Right lobe of liver (tissue), 4 donors: ENCODE data around the gene ACBD6.

Experiments used
- POLR2A ChIP-seq: fragments of 450-650 bp; IDR thresholded peaks from one replicate; pipeline ENCODE4 v1.6.1; 2017; ENCODE audit warnings: antibody characterized with exemption, mild to moderate bottlenecking
- TF ChIP-seq, protein P1 (sequence below), 4 donors: fragments of 200-600 bp in 3 of 4; fragments of 450-650 bp in 1 of 4; IDR thresholded peaks; one replicate each; pipeline versions ENCODE4 v1.5.1 to v1.8.0; 2016 to 2022; ENCODE audit warnings: antibody characterized with exemption in 4 of 4, mild to moderate bottlenecking in 2 of 4
- donor health status: DM: no; HTN: no; CAD: no.
- donor health status: DM: no; HTN: no; CAD: no.
- donor health status: DM: no; HTN: yes; CAD: no.

DNA sequence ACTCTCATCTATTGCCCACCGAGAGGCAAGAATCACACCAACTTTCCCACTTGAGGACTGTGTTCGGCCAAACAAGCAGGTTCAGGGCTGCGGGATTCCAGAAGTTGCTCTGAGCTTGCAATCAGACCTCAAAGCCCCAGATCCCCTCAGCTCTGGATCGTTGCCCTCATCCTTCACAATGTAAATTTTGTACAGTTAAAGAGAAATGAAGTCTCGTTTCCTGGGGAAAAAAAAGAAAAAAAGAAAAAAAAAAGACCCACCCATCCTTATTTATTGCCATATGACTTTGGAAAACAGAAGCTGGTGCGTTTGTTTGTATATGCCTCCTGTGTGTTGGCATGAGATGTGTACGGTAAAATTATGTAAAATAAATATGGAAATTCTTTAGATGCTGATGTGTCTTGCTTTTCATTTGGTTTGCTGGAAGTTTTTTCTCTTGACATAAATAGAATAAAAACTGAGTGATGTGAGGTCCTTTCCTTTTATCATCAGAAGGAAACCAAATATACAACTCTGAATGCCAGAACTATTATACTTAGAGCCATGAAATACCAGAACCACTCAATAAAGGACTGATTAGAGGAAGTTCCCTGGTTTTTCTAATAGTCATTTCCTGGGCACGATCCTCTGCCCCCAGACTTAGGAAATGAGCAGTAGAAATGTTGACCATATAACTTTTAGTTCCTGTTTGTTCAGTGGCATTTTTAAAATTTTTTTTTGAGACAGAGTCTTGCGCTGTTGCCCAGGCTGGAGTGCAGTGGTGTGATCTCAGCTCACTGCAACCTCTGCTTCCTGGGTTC, 223.6 kb downstream of the ACBD6 start:
- TF ChIP-seq, protein P1, sequence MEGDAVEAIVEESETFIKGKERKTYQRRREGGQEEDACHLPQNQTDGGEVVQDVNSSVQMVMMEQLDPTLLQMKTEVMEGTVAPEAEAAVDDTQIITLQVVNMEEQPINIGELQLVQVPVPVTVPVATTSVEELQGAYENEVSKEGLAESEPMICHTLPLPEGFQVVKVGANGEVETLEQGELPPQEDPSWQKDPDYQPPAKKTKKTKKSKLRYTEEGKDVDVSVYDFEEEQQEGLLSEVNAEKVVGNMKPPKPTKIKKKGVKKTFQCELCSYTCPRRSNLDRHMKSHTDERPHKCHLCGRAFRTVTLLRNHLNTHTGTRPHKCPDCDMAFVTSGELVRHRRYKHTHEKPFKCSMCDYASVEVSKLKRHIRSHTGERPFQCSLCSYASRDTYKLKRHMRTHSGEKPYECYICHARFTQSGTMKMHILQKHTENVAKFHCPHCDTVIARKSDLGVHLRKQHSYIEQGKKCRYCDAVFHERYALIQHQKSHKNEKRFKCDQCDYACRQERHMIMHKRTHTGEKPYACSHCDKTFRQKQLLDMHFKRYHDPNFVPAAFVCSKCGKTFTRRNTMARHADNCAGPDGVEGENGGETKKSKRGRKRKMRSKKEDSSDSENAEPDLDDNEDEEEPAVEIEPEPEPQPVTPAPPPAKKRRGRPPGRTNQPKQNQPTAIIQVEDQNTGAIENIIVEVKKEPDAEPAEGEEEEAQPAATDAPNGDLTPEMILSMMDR (IDR thresholded peaks at IDR 0.05) = no peak
- TF ChIP-seq POLR2A = no peak
